CD4-positive, alpha-beta T cell (primary cell): Measurements from ENCODE around the gene SNAI3. TPM values are rescaled to one million over a fixed set of nuclear protein-coding genes. Genes with fewer than 3 reads are reported as not detected.

Experiments
- ATAC-seq: fragments of 200-7000 bp; cut with Tn5 transposase; one replicate; pipeline ENCODE4 v1.10.0; 2022; ENCODE audit warnings: mild to moderate bottlenecking; ENCODE audit not compliant: poor library complexity
- CTCF ChIA-PET: fragments of 350-600 bp; sonication (Branson Sonifier 250); formaldehyde crosslinking; loops from one replicate; lab custom pipeline; 2021; ENCODE audit warnings: antibody characterized with exemption, inconsistent platforms; lab: Charles Lee
- POLR2A ChIA-PET: fragments of 350-600 bp; sonication (Branson Sonifier 250); formaldehyde crosslinking; loops from one replicate; lab custom pipeline; 2021; ENCODE audit warnings: antibody characterized with exemption, inconsistent platforms; lab: Charles Lee
- DNase-seq, 14 experiments: peaks; one replicate each; pipeline ENCODE4 v3.0.0-alpha.2; 2013 to 2020; ENCODE audit warnings: mixed read lengths in 2 of 14
- H3K27ac ChIP-seq, 2 donors: one replicate each; pipeline versions ENCODE4 v1.5.1 to v1.7.0; 2013; ENCODE audit warnings: low read length in 2 of 2, low read depth in 1 of 2, mild to moderate bottlenecking in 1 of 2
- H3K27me3 ChIP-seq, 2 experiments: 1 replicate in 1 of 2; 2 replicates in 1 of 2; pipeline versions ENCODE4 v1.6.1 to v1.7.0; 2013; ENCODE audit warnings: low read length in 2 of 2, control low read depth in 1 of 2, mild to moderate bottlenecking in 1 of 2, moderate library complexity in 1 of 2; ENCODE audit not compliant: insufficient read depth in 2 of 2, control insufficient read depth in 1 of 2
- H3K36me3 ChIP-seq: one replicate; pipeline ENCODE4 v1.6.1; 2013; ENCODE audit warnings: low read length, control low read depth; ENCODE audit not compliant: insufficient read depth
- H3K4me1 ChIP-seq: one replicate; pipeline ENCODE4 v1.6.1; 2013; ENCODE audit warnings: low read length, control low read depth; ENCODE audit not compliant: insufficient read depth
- H3K4me3 ChIP-seq: one replicate; pipeline ENCODE4 v1.5.1; 2013; ENCODE audit warnings: mild to moderate bottlenecking, low read length, moderate library complexity
- H3K9me3 ChIP-seq, 2 experiments: 1 replicate in 1 of 2; 2 replicates in 1 of 2; pipeline versions ENCODE4 v1.6.1 to v1.7.0; 2013; ENCODE audit warnings: low read length in 2 of 2, mild to moderate bottlenecking in 2 of 2, control low read depth in 1 of 2, moderate library complexity in 1 of 2; ENCODE audit not compliant: control insufficient read depth in 1 of 2, insufficient read depth in 1 of 2
- H3K27ac Mint-ChIP-seq: one replicate; pipeline ENCODE4 v1.8.0; 2020; ENCODE audit warnings: mixed read lengths
- H3K27me3 Mint-ChIP-seq: one replicate; pipeline ENCODE4 v1.8.0; 2021; ENCODE audit warnings: mixed read lengths
- H3K36me3 Mint-ChIP-seq: one replicate; pipeline ENCODE4 v1.8.0; 2021; ENCODE audit warnings: low read depth, mixed read lengths
- H3K4me1 Mint-ChIP-seq: one replicate; pipeline ENCODE4 v1.8.0; 2021; ENCODE audit warnings: low read depth, mixed read lengths
- H3K4me3 Mint-ChIP-seq: one replicate; pipeline ENCODE4 v1.8.0; 2020; ENCODE audit warnings: mild to moderate bottlenecking, mixed read lengths
- H3K9me3 Mint-ChIP-seq: one replicate; pipeline ENCODE4 v1.8.0; 2020; ENCODE audit warnings: mixed read lengths
- intact Hi-C, 2 experiments: fragments of 100-400 bp; cut with DNase I in 1 of 2; cut with micrococcal nuclease in 1 of 2; formaldehyde crosslinking; loops; one replicate each; pipeline versions ENCODE4 v1.15.1 to v1.9.0; 2023 to 2025; cut with DNase I, micrococcal nuclease
- total RNA-seq, 174 experiments: library from RNA in 2 of 174; stranded (reverse) in 2 of 174; gene quantifications; one replicate each; pipeline ENCODE4 v1.2.3 and lab custom pipeline; 2021 to 2026
- TF ChIP-seq, protein P1 (sequence below): fragments of 200-600 bp; IDR thresholded peaks from one replicate; pipeline ENCODE4 v1.8.0; 2022; ENCODE audit warnings: antibody characterized with exemption, mild to moderate bottlenecking

Gene SNAI3
- total RNA-seq, 2 experiments from 2014 or later: 3.0 to 3.5 TPM

GRCh38 chr16:88697116-88697830, 11.0 kb upstream of the SNAI3 start:
- Histone ChIP-seq H3K4me1 (peaks cover 98% of the 10 kb centered on the region), H3K27ac (peak overlapping the region in 1 of 2 donors; percentile 35), H3K4me3 (no peak overlapping the region), H3K9me3 (no peaks in the 10 kb centered on the region), H3K27me3 (no peaks in the 10 kb centered on the region), H3K36me3 (peaks cover 61% of the 10 kb centered on the region)
- Mint-ChIP-seq H3K27me3 (no peaks in the 10 kb centered on the region), H3K4me1 (peaks cover 54% of the 10 kb centered on the region), H3K4me3 (peak overlapping the region; percentile 60), H3K27ac (peak overlapping the region; percentile 76), H3K9me3 (no peaks in the 10 kb centered on the region), H3K36me3 (peaks cover 41% of the 10 kb centered on the region)
- no peak for DNase-seq
- no peak for ATAC-seq
- CTCF ChIA-PET: interaction anchor here (0.6 kb wide), 1 partner anchor 933 kb away, joined by 3 read pairs; no protein-coding TSS in a partner anchor
- intact Hi-C loops: no loop called here
- TF ChIP-seq, protein P1, sequence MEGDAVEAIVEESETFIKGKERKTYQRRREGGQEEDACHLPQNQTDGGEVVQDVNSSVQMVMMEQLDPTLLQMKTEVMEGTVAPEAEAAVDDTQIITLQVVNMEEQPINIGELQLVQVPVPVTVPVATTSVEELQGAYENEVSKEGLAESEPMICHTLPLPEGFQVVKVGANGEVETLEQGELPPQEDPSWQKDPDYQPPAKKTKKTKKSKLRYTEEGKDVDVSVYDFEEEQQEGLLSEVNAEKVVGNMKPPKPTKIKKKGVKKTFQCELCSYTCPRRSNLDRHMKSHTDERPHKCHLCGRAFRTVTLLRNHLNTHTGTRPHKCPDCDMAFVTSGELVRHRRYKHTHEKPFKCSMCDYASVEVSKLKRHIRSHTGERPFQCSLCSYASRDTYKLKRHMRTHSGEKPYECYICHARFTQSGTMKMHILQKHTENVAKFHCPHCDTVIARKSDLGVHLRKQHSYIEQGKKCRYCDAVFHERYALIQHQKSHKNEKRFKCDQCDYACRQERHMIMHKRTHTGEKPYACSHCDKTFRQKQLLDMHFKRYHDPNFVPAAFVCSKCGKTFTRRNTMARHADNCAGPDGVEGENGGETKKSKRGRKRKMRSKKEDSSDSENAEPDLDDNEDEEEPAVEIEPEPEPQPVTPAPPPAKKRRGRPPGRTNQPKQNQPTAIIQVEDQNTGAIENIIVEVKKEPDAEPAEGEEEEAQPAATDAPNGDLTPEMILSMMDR: no peak
- POLR2A ChIA-PET: interaction anchor here (0.8 to 2.3 kb wide), 5 partner anchors 7 to 127 kb away, joined by 3 to 7 read pairs (median 3); partner anchors contain the start of gene ZC3H18

- Histone ChIP-seq H3K4me3 (no peak overlapping the region), H3K4me1 (peaks cover 98% of the 10 kb centered on the region), H3K36me3 (peaks cover 61% of the 10 kb centered on the region), H3K27me3 (no peaks in the 10 kb centered on the region), H3K9me3 (no peaks in the 10 kb centered on the region), H3K27ac (no peak overlapping the region)
- peaks cover 54% of the 10 kb centered on the region for H3K4me1 Mint-ChIP-seq
- H3K27me3 Mint-ChIP-seq: no peaks in the 10 kb centered on the region
- peaks cover 41% of the 10 kb centered on the region for H3K36me3 Mint-ChIP-seq
- intact Hi-C loops: no loop called here
- TF ChIP-seq, protein P1: no peak
- ChIA-PET POLR2A (interaction anchor here (0.6 to 2.3 kb wide), 3 partner anchors 8 to 74 kb away, joined by 3 to 7 read pairs (median 3); no protein-coding TSS in a partner anchor), CTCF (no interaction called here)
- no peaks in the 10 kb centered on the region for H3K9me3 Mint-ChIP-seq
- no peak for ATAC-seq
- no peak overlapping the region for H3K4me3 Mint-ChIP-seq
- H3K27ac Mint-ChIP-seq: peak overlapping the region; percentile 30
- DNase-seq: no peak
Observed at GRCh38 chr16:88696441-88696840, 10.1 kb upstream of the SNAI3 start.

DNA sequence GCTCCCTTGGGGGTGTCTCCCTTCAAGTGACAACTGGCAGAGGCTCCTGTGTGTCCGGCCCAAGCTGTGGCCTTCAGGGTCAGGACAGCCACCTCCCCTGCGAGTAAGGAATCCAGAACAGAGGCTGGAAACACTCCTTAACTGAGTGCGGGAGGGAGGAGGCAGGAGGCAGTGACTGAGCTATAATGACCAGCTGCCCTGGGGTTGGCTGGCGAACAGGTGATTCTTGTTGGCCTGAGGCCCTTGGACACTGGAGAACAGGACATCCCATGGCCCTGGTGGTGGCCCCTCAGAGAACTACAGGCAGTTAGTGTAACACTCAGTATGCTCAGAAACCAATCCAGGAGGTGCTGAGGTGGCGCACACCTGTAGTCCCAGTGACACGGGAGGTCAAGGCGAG, 9.4 kb upstream of the SNAI3 start:
- Mint-ChIP-seq H3K4me3 (no peak overlapping the region), H3K27ac (peak overlapping the region; percentile 58), H3K36me3 (peaks cover 36% of the 10 kb centered on the region), H3K27me3 (no peaks in the 10 kb centered on the region), H3K4me1 (peaks cover 56% of the 10 kb centered on the region), H3K9me3 (no peaks in the 10 kb centered on the region)
- TF ChIP-seq, protein P1: no peak
- H3K27me3 ChIP-seq: no peaks in the 10 kb centered on the region
- no peaks in the 10 kb centered on the region for H3K9me3 ChIP-seq
- intact Hi-C loops: no loop called here
- ChIA-PET POLR2A (interaction anchor here (0.6 to 2.3 kb wide), 2 partner anchors 9 to 75 kb away, joined by 3 to 7 read pairs; no protein-coding TSS in a partner anchor), CTCF (no interaction called here)
- H3K4me1 ChIP-seq: peaks cover 98% of the 10 kb centered on the region
- ATAC-seq: no peak
- H3K36me3 ChIP-seq: peaks cover 60% of the 10 kb centered on the region
- no peak overlapping the region for H3K27ac ChIP-seq
- no peak for DNase-seq
- H3K4me3 ChIP-seq: no peak overlapping the region
